ENCODE measurements around the gene XXYLT1. TPM values are rescaled to one million over a fixed set of nuclear protein-coding genes. Genes with fewer than 3 reads are reported as not detected.

XXYLT1 gene
- total and polyA plus RNA-seq, 9 of the 15 experiments (the other 6 are each of a cell fraction or from before 2014, with no cell fraction given), result 1.9 to 18.9 (median 15.0) TPM

DNA sequence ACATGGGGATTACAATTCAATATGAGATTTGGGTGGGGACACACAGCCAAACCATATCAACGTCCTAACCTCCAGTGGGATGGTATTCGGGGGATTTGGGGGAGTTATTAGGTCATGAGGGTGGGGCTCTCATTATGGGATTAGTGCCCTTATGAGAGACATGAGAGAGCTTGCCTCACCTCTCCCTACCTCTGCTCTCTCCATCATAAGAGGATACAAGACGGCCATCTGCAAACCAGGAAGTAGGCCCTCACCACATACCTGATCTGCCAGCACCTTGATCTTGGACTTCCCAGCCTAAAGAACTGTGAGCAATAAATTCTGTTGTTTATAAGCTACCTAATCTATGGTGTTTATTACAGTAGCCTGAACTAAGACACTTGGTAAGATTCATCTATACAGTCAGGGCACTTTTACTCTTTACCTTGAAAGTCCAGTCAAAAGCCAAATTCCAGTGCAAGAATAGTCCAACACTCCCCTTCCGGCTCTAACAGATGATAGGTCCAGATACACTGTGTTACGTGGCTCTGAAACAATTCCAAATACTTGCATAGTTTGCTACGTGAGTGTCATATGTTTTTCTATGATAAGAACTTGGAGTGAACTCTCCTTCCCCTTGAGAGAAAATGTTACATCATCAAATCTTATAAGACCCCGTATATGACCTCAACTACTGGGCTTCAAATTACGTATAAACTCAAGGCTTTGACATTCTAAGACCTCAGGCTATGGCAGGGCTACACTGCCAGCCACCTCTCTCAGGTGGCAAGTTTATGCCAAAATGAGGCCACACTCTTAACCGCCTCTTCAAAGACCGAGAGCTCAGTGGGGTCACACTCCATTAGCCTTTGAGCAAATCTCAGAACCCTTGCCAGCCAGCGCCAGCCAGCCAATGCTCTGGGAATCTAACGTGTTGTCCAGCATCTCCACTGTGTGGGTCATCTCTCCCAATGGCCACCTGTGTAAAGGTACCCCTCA is 129.9 kb downstream of the XXYLT1 start (continued):
- TF ChIP-seq, protein P1, sequence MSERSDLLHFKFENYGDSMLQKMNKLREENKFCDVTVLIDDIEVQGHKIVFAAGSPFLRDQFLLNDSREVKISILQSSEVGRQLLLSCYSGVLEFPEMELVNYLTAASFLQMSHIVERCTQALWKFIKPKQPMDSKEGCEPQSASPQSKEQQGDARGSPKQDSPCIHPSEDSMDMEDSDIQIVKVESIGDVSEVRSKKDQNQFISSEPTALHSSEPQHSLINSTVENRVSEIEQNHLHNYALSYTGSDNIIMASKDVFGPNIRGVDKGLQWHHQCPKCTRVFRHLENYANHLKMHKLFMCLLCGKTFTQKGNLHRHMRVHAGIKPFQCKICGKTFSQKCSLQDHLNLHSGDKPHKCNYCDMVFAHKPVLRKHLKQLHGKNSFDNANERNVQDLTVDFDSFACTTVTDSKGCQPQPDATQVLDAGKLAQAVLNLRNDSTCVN (CRISPR knock-in tag; IDR thresholded peaks at IDR 0.05), result no peak
- TF ChIP-seq LCOR (CRISPR knock-in tag; IDR thresholded peaks at IDR 0.05) (peak; percentile 73; the same call in 1 of the 2 replicates), NR2C1 (IDR thresholded peaks at IDR 0.05) (peak; percentile 37; the same call in 1 of the 2 replicates), NR2C1 (tag; IDR thresholded peaks at IDR 0.05) (peak; percentile 75; the same call in 1 of the 2 replicates), ATF1 (CRISPR knock-in tag; IDR thresholded peaks at IDR 0.05) (no peak), ATF1 (tag; IDR thresholded peaks at IDR 0.05) (peak; percentile 96), NR3C1 (CRISPR knock-in tag; IDR thresholded peaks at IDR 0.05) (no peak), DMBX1 (CRISPR knock-in tag; IDR thresholded peaks at IDR 0.05; ENCODE audit: borderline replicate concordance) (peak; percentile 91), SMARCC2 (IDR thresholded peaks at IDR 0.05; ENCODE audit: low read depth) (peak; percentile 88), BDP1 (IDR thresholded peaks at IDR 0.05; ENCODE audit: insufficient read depth, insufficient read length) (no peak), ZFP36 (IDR thresholded peaks at IDR 0.05; ENCODE audit: low read depth, low read length, partially characterized antibody) (no peak), E2F3 (CRISPR knock-in tag; IDR thresholded peaks at IDR 0.05) (no peak), SRF (CRISPR knock-in tag; IDR thresholded peaks at IDR 0.05) (0 out of 4 replicates have a peak, but pooled peaks of 1 of the 2 experiments have one; percentile 37), POLR2H (tag; IDR thresholded peaks at IDR 0.05; ENCODE audit: low read depth) (0 out of 2 replicates have a peak, but pooled peaks have one; percentile 44), YY1 (IDR thresholded peaks at IDR 0.05; ENCODE audit: borderline replicate concordance in 1 of 3, control insufficient read depth in 1 of 3, extremely low read depth in 1 of 3, insufficient read depth in 3 of 3, insufficient read length in 1 of 3, insufficient replicate concordance in 2 of 3, low read depth in 1 of 3, low read length in 2 of 3) (no peak), MEF2D (tag; conservative IDR thresholded peaks at IDR 0.05; ENCODE audit: low read depth) (0 out of 2 replicates have a peak, but pooled peaks have one; percentile 40), CHCHD3 (CRISPR knock-in tag; IDR thresholded peaks at IDR 0.05) (no peak), POLR2AphosphoS5 (IDR thresholded peaks at IDR 0.05; ENCODE audit: control insufficient read depth, insufficient read depth, low read depth, low read length) (peak; percentile 74; the same call in 1 of the 2 replicates), ATF7 (IDR thresholded peaks at IDR 0.05) (peak; percentile 97), L3MBTL2 (IDR thresholded peaks at IDR 0.05) (peak; percentile 75), KLF16 (IDR thresholded peaks at IDR 0.05) (peak; percentile 82)
- TF ChIP-seq, protein P2, sequence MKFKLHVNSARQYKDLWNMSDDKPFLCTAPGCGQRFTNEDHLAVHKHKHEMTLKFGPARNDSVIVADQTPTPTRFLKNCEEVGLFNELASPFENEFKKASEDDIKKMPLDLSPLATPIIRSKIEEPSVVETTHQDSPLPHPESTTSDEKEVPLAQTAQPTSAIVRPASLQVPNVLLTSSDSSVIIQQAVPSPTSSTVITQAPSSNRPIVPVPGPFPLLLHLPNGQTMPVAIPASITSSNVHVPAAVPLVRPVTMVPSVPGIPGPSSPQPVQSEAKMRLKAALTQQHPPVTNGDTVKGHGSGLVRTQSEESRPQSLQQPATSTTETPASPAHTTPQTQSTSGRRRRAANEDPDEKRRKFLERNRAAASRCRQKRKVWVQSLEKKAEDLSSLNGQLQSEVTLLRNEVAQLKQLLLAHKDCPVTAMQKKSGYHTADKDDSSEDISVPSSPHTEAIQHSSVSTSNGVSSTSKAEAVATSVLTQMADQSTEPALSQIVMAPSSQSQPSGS (CRISPR knock-in tag; IDR thresholded peaks at IDR 0.05), result no peak
- TF ChIP-seq, protein P3, sequence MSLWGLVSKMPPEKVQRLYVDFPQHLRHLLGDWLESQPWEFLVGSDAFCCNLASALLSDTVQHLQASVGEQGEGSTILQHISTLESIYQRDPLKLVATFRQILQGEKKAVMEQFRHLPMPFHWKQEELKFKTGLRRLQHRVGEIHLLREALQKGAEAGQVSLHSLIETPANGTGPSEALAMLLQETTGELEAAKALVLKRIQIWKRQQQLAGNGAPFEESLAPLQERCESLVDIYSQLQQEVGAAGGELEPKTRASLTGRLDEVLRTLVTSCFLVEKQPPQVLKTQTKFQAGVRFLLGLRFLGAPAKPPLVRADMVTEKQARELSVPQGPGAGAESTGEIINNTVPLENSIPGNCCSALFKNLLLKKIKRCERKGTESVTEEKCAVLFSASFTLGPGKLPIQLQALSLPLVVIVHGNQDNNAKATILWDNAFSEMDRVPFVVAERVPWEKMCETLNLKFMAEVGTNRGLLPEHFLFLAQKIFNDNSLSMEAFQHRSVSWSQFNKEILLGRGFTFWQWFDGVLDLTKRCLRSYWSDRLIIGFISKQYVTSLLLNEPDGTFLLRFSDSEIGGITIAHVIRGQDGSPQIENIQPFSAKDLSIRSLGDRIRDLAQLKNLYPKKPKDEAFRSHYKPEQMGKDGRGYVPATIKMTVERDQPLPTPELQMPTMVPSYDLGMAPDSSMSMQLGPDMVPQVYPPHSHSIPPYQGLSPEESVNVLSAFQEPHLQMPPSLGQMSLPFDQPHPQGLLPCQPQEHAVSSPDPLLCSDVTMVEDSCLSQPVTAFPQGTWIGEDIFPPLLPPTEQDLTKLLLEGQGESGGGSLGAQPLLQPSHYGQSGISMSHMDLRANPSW (CRISPR knock-in tag; IDR thresholded peaks at IDR 0.05), result peak; percentile 18; the same call in 1 of the 2 replicates

All from K562 (cell line).